OCI-LY1 (cell line): Measurements from ENCODE around the gene CSMD2.

Experiments
- H2AFZ ChIP-seq: fragments of 200-600 bp; sonication (generic), shearing (Covaris generic); 2 replicates; pipeline ENCODE4 v1.6.0; 2014; ENCODE audit warnings: antibody characterized with exemption, mild to moderate bottlenecking, low read length
- H3F3A ChIP-seq: fragments of 200-600 bp; sonication (generic), shearing (Covaris generic); 2 replicates; pipeline ENCODE4 v1.6.0; 2014; ENCODE audit warnings: mild to moderate bottlenecking, antibody characterized with exemption, low read length, moderate library complexity; ENCODE audit not compliant: insufficient read depth
- H3K27ac ChIP-seq: fragments of 200-600 bp; sonication (generic); 2 replicates; pipeline ENCODE4 v1.5.1; 2014; ENCODE audit warnings: low read length, mixed run types, mild to moderate bottlenecking, low read depth; ENCODE audit not compliant: poor library complexity, severe bottlenecking
- H3K27me3 ChIP-seq: fragments of 200-600 bp; sonication (generic); 2 replicates; pipeline ENCODE4 v1.6.0; 2014; ENCODE audit warnings: antibody characterized with exemption, mild to moderate bottlenecking, low read length, moderate library complexity; ENCODE audit not compliant: insufficient read depth
- H3K36me3 ChIP-seq: fragments of 200-600 bp; sonication (generic); 2 replicates; pipeline ENCODE4 v1.6.1; 2014; ENCODE audit warnings: mild to moderate bottlenecking, antibody characterized with exemption, low read length, moderate library complexity, mixed read lengths; ENCODE audit not compliant: insufficient read depth
- H3K4me1 ChIP-seq: fragments of 200-600 bp; sonication (generic); 2 replicates; pipeline ENCODE4 v1.5.1; 2014; ENCODE audit warnings: mild to moderate bottlenecking, low read length, moderate library complexity; ENCODE audit not compliant: insufficient read depth, severe bottlenecking
- H3K4me2 ChIP-seq: fragments of 200-600 bp; sonication (generic), shearing (Covaris generic); 2 replicates; pipeline ENCODE4 v1.6.1; 2014; ENCODE audit warnings: low read length
- H3K4me3 ChIP-seq: fragments of 200-600 bp; sonication (generic); 2 replicates; pipeline ENCODE4 v1.5.1; 2014; ENCODE audit warnings: low read length, low read depth, mild to moderate bottlenecking, mixed read lengths; ENCODE audit not compliant: poor library complexity, severe bottlenecking
- H3K79me2 ChIP-seq: fragments of 200-600 bp; shearing (Covaris generic); 2 replicates; pipeline ENCODE4 v1.6.1; 2016; ENCODE audit warnings: mixed run types, low read length, mixed read lengths; ENCODE audit not compliant: insufficient read depth
- H3K9ac ChIP-seq: fragments of 200-600 bp; sonication (generic), shearing (Covaris generic); 2 replicates; pipeline ENCODE4 v1.6.1; 2014; ENCODE audit warnings: mild to moderate bottlenecking, low read length, mixed read lengths
- H3K9me2 ChIP-seq: fragments of 200-600 bp; sonication (generic), shearing (Covaris generic); 2 replicates; pipeline ENCODE4 v1.6.1; 2014; ENCODE audit warnings: low read depth, mild to moderate bottlenecking, low read length, mixed read lengths
- H3K9me3 ChIP-seq: fragments of 200-600 bp; shearing (Covaris generic); 2 replicates; pipeline ENCODE4 v1.6.1; 2014; ENCODE audit warnings: low read length, mixed read lengths
- H4K20me1 ChIP-seq: fragments of 200-600 bp; sonication (generic), shearing (Covaris generic); 2 replicates; pipeline ENCODE4 v1.6.0; 2016; ENCODE audit warnings: mild to moderate bottlenecking, low read length; ENCODE audit not compliant: insufficient read depth
- EZH2 ChIP-seq: fragments of 200-600 bp; sonication (generic), shearing (Covaris generic); IDR thresholded peaks from 2 replicates; pipeline ENCODE4 v1.8.0; 2017; ENCODE audit warnings: borderline replicate concordance, mixed run types, mild to moderate bottlenecking, antibody characterized with exemption, low read length, moderate library complexity, mixed read lengths
- TF ChIP-seq, protein P1 (sequence below): fragments of 200-600 bp; sonication (generic), shearing (Covaris generic); IDR thresholded peaks from 2 replicates; pipeline ENCODE4 v1.5.1; 2017; ENCODE audit warnings: mild to moderate bottlenecking, antibody characterized with exemption, low read length, moderate library complexity, mixed read lengths

CSMD2 gene

DNA sequence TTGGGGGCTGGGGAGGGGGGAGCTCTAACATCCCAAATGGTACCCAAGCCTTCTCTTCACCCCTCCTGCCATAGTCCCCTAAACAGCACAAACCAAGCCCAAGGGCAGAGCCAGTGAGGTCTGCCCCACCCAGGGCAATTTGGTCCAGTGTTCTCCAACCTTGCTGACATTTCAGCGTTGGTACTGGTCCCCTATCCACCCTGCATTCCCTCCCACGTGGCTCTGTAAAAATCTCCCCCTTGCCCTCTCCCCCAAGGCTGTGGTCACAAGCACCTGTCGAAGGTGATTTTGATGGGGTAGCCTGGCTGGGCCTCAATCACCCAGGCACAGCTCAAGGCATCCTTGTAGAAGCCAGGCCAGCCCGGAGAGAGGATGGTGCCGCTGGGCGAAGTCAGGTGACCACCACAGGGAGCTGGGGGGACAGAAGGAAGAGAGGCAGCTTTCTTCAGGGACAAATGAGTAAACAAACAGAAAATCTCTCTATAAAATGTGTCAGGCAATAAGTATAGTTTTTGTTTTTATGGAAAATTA, 438.7 kb downstream of the CSMD2 start:
- Histone ChIP-seq H3K9ac (no peak overlapping the region), H3K79me2 (no peaks in the 10 kb centered on the region), H4K20me1 (no peaks in the 10 kb centered on the region), H3K9me2 (no peaks in the 10 kb centered on the region), H3K4me2 (no peak overlapping the region), H3F3A (no peaks in the 10 kb centered on the region), H3K27ac (no peak overlapping the region), H3K9me3 (no peaks in the 10 kb centered on the region), H3K4me1 (no peaks in the 10 kb centered on the region), H2AFZ (no peak overlapping the region), H3K36me3 (no peaks in the 10 kb centered on the region), H3K4me3 (no peak overlapping the region), H3K27me3 (no peaks in the 10 kb centered on the region)
- TF ChIP-seq, protein P1, sequence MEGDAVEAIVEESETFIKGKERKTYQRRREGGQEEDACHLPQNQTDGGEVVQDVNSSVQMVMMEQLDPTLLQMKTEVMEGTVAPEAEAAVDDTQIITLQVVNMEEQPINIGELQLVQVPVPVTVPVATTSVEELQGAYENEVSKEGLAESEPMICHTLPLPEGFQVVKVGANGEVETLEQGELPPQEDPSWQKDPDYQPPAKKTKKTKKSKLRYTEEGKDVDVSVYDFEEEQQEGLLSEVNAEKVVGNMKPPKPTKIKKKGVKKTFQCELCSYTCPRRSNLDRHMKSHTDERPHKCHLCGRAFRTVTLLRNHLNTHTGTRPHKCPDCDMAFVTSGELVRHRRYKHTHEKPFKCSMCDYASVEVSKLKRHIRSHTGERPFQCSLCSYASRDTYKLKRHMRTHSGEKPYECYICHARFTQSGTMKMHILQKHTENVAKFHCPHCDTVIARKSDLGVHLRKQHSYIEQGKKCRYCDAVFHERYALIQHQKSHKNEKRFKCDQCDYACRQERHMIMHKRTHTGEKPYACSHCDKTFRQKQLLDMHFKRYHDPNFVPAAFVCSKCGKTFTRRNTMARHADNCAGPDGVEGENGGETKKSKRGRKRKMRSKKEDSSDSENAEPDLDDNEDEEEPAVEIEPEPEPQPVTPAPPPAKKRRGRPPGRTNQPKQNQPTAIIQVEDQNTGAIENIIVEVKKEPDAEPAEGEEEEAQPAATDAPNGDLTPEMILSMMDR, result no peak
- no peak for TF ChIP-seq EZH2

DNA sequence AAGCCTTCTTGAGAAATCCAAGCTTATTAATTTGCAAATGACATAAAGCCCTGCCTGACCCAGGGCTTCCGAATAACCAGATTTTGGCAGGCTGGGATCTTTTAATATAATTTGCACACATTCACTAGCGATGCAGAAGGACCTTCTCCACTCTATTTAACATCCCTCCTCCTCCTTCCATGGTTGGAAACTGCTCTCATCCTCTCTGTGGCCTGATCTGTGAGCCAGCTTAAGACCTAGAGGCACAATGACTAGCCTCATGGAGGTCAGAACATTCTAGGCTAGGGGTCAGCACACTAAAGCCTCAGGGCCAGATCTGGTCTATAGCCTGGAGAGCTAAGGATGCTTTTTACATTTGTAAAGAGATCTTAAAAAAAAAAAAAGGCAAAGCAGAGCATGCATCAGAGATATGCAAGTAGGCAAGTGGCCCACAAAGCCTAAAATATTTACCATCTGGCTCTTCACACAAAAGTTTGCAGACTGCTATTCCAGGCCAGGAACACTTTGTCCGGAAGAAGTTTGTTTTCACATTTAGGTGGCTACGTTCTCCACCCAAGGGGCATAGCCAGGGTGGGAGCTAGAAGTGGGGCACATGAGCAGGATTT, 439.4 kb downstream of the CSMD2 start:
- Histone ChIP-seq H3K4me3 (no peak overlapping the region), H3F3A (no peaks in the 10 kb centered on the region), H3K9me3 (no peaks in the 10 kb centered on the region), H3K9me2 (no peaks in the 10 kb centered on the region), H3K9ac (no peak overlapping the region), H3K27me3 (no peaks in the 10 kb centered on the region), H3K4me2 (no peak overlapping the region), H3K79me2 (no peaks in the 10 kb centered on the region), H3K27ac (no peak overlapping the region), H4K20me1 (no peaks in the 10 kb centered on the region), H3K36me3 (no peaks in the 10 kb centered on the region), H3K4me1 (no peaks in the 10 kb centered on the region), H2AFZ (no peak overlapping the region)
- TF ChIP-seq, protein P1, result no peak
- TF ChIP-seq EZH2, result no peak

DNA sequence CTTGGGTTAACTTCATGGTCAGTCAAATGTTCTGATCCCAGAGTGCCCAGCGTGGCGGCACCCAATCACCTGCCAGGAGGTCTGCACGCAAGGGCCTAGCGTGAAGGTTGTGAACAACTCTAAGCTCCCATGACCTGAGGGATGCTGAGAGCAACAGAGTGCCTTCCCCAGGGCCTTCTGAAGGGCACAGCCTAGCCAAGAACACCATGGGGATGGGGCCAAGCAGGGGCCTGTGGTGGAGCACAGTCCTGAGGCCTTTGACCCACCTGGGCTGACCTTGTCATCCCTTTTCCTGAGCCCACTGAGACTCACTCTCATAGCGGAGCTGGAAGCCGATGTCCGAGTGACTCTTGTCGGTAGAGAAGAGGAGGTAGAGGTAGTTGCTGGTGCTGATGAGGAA, 440.0 kb downstream of the CSMD2 start:
- Histone ChIP-seq H4K20me1 (no peaks in the 10 kb centered on the region), H3K27ac (no peak overlapping the region), H3K4me3 (no peak overlapping the region), H3K27me3 (no peaks in the 10 kb centered on the region), H3K4me1 (no peaks in the 10 kb centered on the region), H3K9me2 (no peaks in the 10 kb centered on the region), H3F3A (no peaks in the 10 kb centered on the region), H3K9me3 (no peaks in the 10 kb centered on the region), H3K4me2 (no peak overlapping the region), H3K9ac (no peak overlapping the region), H2AFZ (no peak overlapping the region), H3K36me3 (no peaks in the 10 kb centered on the region), H3K79me2 (no peaks in the 10 kb centered on the region)
- no peak for TF ChIP-seq EZH2
- TF ChIP-seq, protein P1, result no peak
